ENCODE results near the gene SRGAP1. TPM values are rescaled to one million over a fixed set of nuclear protein-coding genes. Genes with fewer than 3 reads are reported as not detected.

Gene SRGAP1
- total and polyA plus RNA-seq, 2 of the 13 experiments (the other 11 are each of a cell fraction or from before 2014, with no cell fraction given), result 1.6 to 3.4 TPM

- TF ChIP-seq ZFP36L1 (CRISPR knock-in tag; IDR thresholded peaks at IDR 0.05) (no peak), MED8 (CRISPR knock-in tag; IDR thresholded peaks at IDR 0.05; ENCODE audit: insufficient replicate concordance) (no peak), ZSCAN22 (CRISPR knock-in tag; IDR thresholded peaks at IDR 0.05) (no peak), MAX (IDR thresholded peaks at IDR 0.05) (no peak), ZNF530 (CRISPR knock-in tag; IDR thresholded peaks at IDR 0.05; ENCODE audit: low read depth) (no peak), ZNF20 (CRISPR knock-in tag; IDR thresholded peaks at IDR 0.05) (no peak)
- TF ChIP-seq, protein P1, sequence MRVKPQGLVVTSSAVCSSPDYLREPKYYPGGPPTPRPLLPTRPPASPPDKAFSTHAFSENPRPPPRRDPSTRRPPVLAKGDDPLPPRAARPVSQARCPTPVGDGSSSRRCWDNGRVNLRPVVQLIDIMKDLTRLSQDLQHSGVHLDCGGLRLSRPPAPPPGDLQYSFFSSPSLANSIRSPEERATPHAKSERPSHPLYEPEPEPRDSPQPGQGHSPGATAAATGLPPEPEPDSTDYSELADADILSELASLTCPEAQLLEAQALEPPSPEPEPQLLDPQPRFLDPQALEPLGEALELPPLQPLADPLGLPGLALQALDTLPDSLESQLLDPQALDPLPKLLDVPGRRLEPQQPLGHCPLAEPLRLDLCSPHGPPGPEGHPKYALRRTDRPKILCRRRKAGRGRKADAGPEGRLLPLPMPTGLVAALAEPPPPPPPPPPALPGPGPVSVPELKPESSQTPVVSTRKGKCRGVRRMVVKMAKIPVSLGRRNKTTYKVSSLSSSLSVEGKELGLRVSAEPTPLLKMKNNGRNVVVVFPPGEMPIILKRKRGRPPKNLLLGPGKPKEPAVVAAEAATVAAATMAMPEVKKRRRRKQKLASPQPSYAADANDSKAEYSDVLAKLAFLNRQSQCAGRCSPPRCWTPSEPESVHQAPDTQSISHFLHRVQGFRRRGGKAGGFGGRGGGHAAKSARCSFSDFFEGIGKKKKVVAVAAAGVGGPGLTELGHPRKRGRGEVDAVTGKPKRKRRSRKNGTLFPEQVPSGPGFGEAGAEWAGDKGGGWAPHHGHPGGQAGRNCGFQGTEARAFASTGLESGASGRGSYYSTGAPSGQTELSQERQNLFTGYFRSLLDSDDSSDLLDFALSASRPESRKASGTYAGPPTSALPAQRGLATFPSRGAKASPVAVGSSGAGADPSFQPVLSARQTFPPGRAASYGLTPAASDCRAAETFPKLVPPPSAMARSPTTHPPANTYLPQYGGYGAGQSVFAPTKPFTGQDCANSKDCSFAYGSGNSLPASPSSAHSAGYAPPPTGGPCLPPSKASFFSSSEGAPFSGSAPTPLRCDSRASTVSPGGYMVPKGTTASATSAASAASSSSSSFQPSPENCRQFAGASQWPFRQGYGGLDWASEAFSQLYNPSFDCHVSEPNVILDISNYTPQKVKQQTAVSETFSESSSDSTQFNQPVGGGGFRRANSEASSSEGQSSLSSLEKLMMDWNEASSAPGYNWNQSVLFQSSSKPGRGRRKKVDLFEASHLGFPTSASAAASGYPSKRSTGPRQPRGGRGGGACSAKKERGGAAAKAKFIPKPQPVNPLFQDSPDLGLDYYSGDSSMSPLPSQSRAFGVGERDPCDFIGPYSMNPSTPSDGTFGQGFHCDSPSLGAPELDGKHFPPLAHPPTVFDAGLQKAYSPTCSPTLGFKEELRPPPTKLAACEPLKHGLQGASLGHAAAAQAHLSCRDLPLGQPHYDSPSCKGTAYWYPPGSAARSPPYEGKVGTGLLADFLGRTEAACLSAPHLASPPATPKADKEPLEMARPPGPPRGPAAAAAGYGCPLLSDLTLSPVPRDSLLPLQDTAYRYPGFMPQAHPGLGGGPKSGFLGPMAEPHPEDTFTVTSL (CRISPR knock-in tag; IDR thresholded peaks at IDR 0.05; ENCODE audit: borderline replicate concordance), result no peak
These were observed 349.4 kb downstream of the SRGAP1 start (continued) for GRCh38 chr12:64193931-64194330.
